Endothelial cell (in vitro differentiated cells): ENCODE measurements around the gene DNAJC5G. TPM values are rescaled to one million over a fixed set of nuclear protein-coding genes. Genes with fewer than 3 reads are reported as not detected.
"Not testable (repeated sequence)": the region's sequence is repeated elsewhere in the genome, so short reads cannot be mapped to it uniquely, and the experiment has no call there.

Experiments used
- DNase-seq: peaks from one replicate; pipeline ENCODE4 v3.0.0; 2021; ENCODE audit warnings: low spot score
- H3K27ac Mint-ChIP-seq: one replicate; pipeline ENCODE4 v1.8.0; 2021; ENCODE audit warnings: mixed read lengths, inconsistent platforms; ENCODE audit not compliant: unreplicated experiment
- H3K27me3 Mint-ChIP-seq: one replicate; pipeline ENCODE4 v1.8.0; 2021; ENCODE audit warnings: mild to moderate bottlenecking, moderate library complexity, mixed read lengths, inconsistent platforms; ENCODE audit not compliant: unreplicated experiment
- H3K36me3 Mint-ChIP-seq: one replicate; pipeline ENCODE4 v1.8.0; 2021; ENCODE audit warnings: mild to moderate bottlenecking, low read depth, mixed read lengths, inconsistent platforms; ENCODE audit not compliant: unreplicated experiment
- H3K4me1 Mint-ChIP-seq: one replicate; pipeline ENCODE4 v1.8.0; 2021; ENCODE audit warnings: mild to moderate bottlenecking, mixed read lengths, inconsistent platforms; ENCODE audit not compliant: unreplicated experiment
- H3K4me3 Mint-ChIP-seq: one replicate; pipeline ENCODE4 v1.8.0; 2021; ENCODE audit warnings: mild to moderate bottlenecking, mixed read lengths, inconsistent platforms; ENCODE audit not compliant: unreplicated experiment
- H3K9me3 Mint-ChIP-seq: one replicate; pipeline ENCODE4 v1.8.0; 2021; ENCODE audit warnings: mixed read lengths, inconsistent platforms; ENCODE audit not compliant: unreplicated experiment
- total RNA-seq: library from RNA; stranded (reverse); fragmentation: NEBNext Ultra II Directional; extraction: Animal tissue kit (Norgen Biotek cat#: 25700); gene quantifications from one replicate; pipeline ENCODE4 v1.2.1, GENCODE V29; 2021; ENCODE audit not compliant: unreplicated experiment
- TF ChIP-seq, protein P1 (sequence below): fragments of 200-600 bp; sonication (generic); IDR thresholded peaks from one replicate; pipeline ENCODE4 v1.5.0; 2021; ENCODE audit warnings: antibody characterized with exemption; ENCODE audit not compliant: unreplicated experiment

Gene DNAJC5G
- total RNA-seq, 1 donor from 2014 or later, result not detected

DNA sequence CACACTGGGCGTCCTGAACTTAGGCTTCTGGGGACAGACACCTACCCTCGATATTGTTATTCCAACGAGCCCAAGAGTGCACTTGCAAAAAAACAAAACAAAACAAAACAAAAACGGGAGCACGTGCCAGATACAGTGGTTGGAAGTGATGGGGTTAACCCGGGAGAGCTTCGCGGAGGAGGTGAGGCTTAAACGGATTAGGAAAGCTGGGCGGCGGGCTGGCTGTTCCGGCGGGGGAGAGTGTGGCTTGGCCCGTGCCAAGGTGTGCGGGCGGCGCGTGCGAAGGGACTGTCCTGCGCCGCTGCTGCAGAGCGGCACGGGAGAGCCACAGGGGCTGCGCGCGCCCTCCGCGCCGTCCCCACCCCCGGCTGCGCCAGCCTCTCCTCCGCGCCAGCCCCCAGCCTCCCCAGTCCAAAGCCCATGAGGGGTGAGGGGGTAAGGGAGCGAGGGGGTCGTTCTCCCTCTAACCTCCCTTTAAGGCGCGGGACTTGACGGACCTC, 10.9 kb upstream of the DNAJC5G start:
- TF ChIP-seq, protein P1, sequence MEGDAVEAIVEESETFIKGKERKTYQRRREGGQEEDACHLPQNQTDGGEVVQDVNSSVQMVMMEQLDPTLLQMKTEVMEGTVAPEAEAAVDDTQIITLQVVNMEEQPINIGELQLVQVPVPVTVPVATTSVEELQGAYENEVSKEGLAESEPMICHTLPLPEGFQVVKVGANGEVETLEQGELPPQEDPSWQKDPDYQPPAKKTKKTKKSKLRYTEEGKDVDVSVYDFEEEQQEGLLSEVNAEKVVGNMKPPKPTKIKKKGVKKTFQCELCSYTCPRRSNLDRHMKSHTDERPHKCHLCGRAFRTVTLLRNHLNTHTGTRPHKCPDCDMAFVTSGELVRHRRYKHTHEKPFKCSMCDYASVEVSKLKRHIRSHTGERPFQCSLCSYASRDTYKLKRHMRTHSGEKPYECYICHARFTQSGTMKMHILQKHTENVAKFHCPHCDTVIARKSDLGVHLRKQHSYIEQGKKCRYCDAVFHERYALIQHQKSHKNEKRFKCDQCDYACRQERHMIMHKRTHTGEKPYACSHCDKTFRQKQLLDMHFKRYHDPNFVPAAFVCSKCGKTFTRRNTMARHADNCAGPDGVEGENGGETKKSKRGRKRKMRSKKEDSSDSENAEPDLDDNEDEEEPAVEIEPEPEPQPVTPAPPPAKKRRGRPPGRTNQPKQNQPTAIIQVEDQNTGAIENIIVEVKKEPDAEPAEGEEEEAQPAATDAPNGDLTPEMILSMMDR, result no peak
- H3K9me3 Mint-ChIP-seq, result no peaks in the 10 kb centered on the region

DNA sequence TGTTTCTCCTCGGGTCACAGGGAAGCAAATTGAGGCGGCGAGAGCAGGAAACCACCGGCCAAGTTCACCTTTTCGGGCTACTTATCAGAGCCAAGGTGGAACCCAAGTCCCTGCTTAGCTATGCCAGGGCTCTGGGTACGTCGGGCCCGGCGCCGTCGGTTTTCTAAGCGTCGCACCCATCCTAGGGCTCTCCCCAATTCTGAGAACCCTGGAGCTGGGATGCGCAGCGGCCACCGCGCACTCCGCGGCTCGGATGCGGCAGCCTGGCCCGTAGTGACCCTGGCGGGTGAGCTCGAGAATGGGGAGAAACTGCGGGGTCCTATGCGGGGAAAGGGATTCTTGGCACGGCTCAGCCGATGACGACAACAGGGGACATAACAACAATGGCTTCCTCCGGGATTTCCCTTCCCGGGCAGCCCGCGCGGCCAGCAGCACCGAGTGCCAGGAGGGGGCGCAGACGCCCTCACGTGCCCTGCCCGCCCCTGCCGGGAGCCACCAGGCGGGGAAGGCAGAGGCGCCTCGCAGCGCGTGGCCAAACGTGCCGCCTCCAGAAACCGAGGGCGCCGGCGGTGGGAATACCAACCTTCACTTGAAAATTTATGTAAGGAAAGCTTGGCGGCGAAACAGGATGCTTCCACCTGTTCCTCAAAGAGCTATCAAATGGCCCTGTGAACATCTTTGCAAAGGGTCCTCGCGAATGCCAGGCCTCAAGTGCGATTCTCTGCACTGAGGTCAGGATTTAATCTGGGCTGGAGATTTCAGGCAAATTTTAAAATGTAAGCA, 10.3 kb upstream of the DNAJC5G start:
- Mint-ChIP-seq H3K27me3 (peaks cover 19% of the 10 kb centered on the region), H3K9me3 (no peaks in the 10 kb centered on the region), H3K4me3 (peak overlapping the region; percentile 72), H3K4me1 (peaks cover 26% of the 10 kb centered on the region), H3K36me3 (peaks cover 8% of the 10 kb centered on the region), H3K27ac (no peak overlapping the region)
- TF ChIP-seq, protein P1, result peak; percentile 47
- DNase-seq, result peak; percentile 91

More for the DNA sequence above, 10.9 kb upstream of the DNAJC5G start:
- peaks cover 8% of the 10 kb centered on the region for H3K36me3 Mint-ChIP-seq
- H3K27ac Mint-ChIP-seq, result no peak overlapping the region
- no peak for DNase-seq
- H3K4me3 Mint-ChIP-seq, result peak overlapping the region; percentile 82
- peaks cover 22% of the 10 kb centered on the region for H3K27me3 Mint-ChIP-seq
- H3K4me1 Mint-ChIP-seq, result peaks cover 26% of the 10 kb centered on the region

DNA sequence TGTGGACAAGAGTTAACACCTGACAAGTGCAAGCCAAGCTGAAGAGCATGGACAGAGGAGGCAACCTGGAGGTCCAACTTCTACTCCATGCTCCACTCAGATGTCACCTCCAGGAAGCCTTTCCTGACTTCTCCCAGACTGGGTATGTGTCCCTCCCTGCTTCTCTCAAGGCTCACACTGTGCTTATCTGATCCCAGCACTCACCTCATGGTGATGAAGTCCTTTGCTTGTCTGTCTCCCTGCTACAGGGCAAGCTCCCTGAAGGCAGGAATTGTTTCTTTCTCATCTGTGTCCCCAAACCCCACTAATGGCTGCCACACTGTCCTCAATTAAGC, 9.7 kb upstream of the DNAJC5G start:
- TF ChIP-seq, protein P1, result no peak

DNA sequence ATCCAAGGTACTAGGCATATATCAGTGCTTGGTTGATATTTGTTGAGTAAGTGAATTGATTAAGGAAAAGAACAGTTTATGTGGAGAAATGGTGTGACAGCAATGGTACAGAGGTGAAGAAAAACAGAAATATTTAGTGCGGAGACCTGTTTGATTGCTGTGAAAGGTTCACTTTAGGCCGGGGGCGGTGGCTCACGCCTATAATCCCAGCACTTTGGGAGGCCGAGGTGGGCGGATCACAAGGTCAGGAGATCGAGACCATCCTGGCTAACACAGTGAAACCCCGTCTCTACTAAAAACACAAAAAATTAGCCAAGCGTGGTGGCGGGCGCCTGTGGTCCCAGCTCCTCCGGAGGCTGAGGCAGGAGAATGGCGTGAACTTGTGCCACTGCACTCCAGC, 6.9 kb upstream of the DNAJC5G start:
- H3K4me1 Mint-ChIP-seq, result peaks cover 13% of the 10 kb centered on the region
- not testable (repeated sequence) for DNase-seq, H3K36me3 Mint-ChIP-seq, H3K4me3 Mint-ChIP-seq, H3K27me3 Mint-ChIP-seq, H3K9me3 Mint-ChIP-seq, H3K27ac Mint-ChIP-seq

More for the DNA sequence above, 9.7 kb upstream of the DNAJC5G start:
- DNase-seq, result no peak
- Mint-ChIP-seq H3K27me3 (peaks cover 17% of the 10 kb centered on the region), H3K4me1 (peaks cover 26% of the 10 kb centered on the region), H3K27ac (peak overlapping the region; percentile 39), H3K4me3 (peak overlapping the region; percentile 77), H3K36me3 (peaks cover 8% of the 10 kb centered on the region), H3K9me3 (no peaks in the 10 kb centered on the region)

DNA sequence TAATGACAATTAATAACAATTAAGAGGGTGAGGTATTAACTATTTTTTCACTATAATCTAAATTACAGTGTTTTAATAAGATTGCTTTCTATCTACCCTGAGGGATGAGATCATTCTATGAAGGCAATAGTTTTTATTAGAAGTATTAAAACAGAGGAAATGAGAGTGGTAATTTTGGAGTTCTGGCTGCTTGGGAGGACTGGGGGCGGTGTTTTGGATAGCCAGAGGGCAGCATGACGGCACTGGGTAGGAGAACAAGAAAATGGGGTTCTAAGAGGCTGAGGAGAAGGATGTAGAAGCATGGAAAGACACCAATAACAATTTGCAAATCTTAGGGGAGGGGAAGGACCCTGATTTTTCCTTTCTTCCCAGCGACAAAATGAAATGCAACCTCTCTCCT, 5.1 kb upstream of the DNAJC5G start:
- Mint-ChIP-seq H3K27me3 (peaks cover 4% of the 10 kb centered on the region), H3K4me3 (no peak overlapping the region), H3K4me1 (peaks cover 4% of the 10 kb centered on the region), H3K27ac (no peak overlapping the region), H3K9me3 (no peaks in the 10 kb centered on the region), H3K36me3 (no peaks in the 10 kb centered on the region)
- no peak for DNase-seq
- TF ChIP-seq, protein P1, result no peak
